Activated naive CD8-positive, alpha-beta T cell (primary cell): Measurements from ENCODE around the gene CCDC159.
"Not testable (repeated sequence)": the region's sequence is repeated elsewhere in the genome, so short reads cannot be mapped to it uniquely, and the experiment has no call there.

Experiments
- H3K27ac Mint-ChIP-seq: one replicate; pipeline ENCODE4 v1.8.0; 2021; ENCODE audit warnings: mixed read lengths
- H3K27me3 Mint-ChIP-seq: one replicate; pipeline ENCODE4 v1.8.0; 2021; ENCODE audit warnings: mixed read lengths
- H3K36me3 Mint-ChIP-seq: one replicate; pipeline ENCODE4 v1.8.0; 2021; ENCODE audit warnings: mixed read lengths
- H3K4me1 Mint-ChIP-seq: one replicate; pipeline ENCODE4 v1.8.0; 2021; ENCODE audit warnings: low read depth, mixed read lengths
- H3K4me3 Mint-ChIP-seq: one replicate; pipeline ENCODE4 v1.8.0; 2021; ENCODE audit warnings: mild to moderate bottlenecking, mixed read lengths
- H3K9me3 Mint-ChIP-seq: one replicate; pipeline ENCODE4 v1.8.0; 2021; ENCODE audit warnings: low read depth, mixed read lengths

The CCDC159 gene

DNA sequence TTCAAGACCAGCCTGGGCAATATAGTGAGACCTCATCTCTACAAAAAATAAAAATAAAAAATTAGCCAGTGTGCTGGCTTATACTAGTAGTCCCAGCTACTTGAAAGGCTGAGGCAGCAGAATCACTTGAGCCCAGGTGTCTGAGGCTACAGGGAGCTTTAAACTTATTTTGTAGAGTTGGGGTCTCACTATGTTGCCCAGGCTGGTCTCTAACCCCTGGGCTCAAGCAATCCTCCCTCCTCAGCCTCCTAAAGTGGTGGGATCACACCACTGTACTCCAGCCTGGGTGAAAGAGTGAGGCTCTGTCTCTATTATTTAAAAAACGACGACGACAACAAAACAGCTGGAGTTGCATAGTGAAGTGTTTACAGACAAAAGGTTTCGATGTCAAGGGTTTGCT, 14.8 kb upstream of the CCDC159 start:
- Mint-ChIP-seq H3K27me3 (no peaks in the 10 kb centered on the region), H3K4me3 (no peak overlapping the region), H3K9me3 (no peaks in the 10 kb centered on the region), H3K36me3 (peaks cover 3% of the 10 kb centered on the region), H3K27ac (no peak overlapping the region), H3K4me1 (no peaks in the 10 kb centered on the region)

DNA sequence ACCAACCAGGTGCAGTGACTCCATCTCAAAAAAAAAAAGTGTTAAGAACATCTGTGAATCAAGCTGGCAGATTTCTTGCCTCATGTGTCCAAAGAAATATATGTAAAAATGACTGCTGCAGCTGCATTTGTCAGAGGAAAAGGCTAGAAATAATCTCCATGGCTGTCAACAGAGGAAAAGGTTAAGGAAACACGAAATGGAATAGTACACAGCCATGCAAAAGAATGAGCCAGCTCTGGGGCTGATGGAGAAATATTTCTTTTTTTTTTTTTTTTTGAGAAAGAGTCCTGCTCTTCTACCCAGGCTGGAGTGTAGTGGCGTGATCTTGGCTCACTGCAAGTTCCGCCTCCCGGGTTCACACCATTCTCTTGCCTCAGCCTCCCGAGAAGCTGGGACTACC, 13.5 kb upstream of the CCDC159 start:
- Mint-ChIP-seq H3K4me1 (peaks cover 1% of the 10 kb centered on the region), H3K4me3 (no peak overlapping the region), H3K27me3 (no peaks in the 10 kb centered on the region), H3K36me3 (no peaks in the 10 kb centered on the region), H3K27ac (no peak overlapping the region), H3K9me3 (no peaks in the 10 kb centered on the region)

DNA sequence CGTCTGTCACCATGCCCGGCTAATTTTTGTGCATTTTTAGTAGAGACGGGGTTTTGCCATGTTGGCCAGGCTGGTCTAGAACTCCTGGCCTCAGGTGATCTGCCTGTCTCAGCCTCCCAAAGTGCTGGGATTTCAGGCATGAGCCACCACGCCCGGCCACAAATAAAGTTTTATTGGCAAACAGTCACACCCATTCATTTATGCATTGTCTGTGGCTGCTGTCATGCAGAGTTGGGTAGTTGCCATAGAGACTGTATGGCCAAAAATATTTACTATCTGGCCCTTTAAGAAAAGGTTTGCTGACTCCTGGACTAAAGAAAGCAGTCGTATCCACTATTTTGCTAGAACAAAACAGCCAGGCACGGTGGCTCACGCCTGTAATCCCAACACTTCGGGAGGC, 12.5 kb upstream of the CCDC159 start:
- H3K27ac Mint-ChIP-seq, H3K4me1 Mint-ChIP-seq, H3K27me3 Mint-ChIP-seq, H3K4me3 Mint-ChIP-seq, H3K9me3 Mint-ChIP-seq, H3K36me3 Mint-ChIP-seq: not testable (repeated sequence)

DNA sequence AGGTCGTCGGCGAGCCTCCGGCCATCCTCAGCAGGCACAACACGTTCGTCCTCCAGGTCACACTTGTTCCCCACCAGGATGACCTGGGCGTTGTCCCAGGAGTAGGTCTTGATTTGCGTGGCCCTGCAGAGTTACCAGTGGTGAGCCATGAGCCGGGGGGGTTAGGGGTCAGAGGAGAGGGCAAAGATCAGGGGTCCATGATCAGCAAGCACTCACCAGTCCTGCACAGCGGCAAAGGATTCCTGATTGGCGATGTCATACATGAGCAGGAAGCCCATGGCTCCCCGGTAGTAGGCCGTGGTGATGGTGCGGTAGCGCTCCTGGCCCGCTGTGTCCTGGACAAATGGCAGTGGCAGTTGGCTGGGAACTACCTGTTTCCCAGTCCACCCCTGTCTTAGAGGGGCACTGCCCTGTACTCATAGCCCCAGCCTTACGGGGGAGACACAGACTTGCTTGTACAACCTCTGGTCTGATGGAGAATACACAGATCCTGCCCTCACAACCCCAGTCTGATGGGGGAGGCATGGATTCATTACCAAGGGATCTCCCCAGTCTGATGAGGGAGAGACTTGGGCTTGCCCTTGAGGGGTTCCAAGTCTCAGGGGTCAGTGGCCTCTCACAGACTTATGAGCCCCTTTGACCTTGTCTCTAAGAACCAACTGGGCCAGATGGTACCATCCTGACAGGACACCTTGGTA, 10.7 kb upstream of the CCDC159 start:
- no peak overlapping the region for H3K27ac Mint-ChIP-seq
- H3K4me3 Mint-ChIP-seq, result no peak overlapping the region
- no peaks in the 10 kb centered on the region for H3K36me3 Mint-ChIP-seq
- peaks cover 12% of the 10 kb centered on the region for H3K4me1 Mint-ChIP-seq
- no peaks in the 10 kb centered on the region for H3K27me3 Mint-ChIP-seq
- no peaks in the 10 kb centered on the region for H3K9me3 Mint-ChIP-seq

GRCh38 chr19:11337080-11337479, 9.2 kb upstream of the CCDC159 start:
- Mint-ChIP-seq H3K27ac (no peak overlapping the region), H3K4me1 (peaks cover 12% of the 10 kb centered on the region), H3K36me3 (no peaks in the 10 kb centered on the region), H3K27me3 (no peaks in the 10 kb centered on the region), H3K4me3 (no peak overlapping the region), H3K9me3 (no peaks in the 10 kb centered on the region)

- Mint-ChIP-seq H3K27me3 (no peaks in the 10 kb centered on the region), H3K36me3 (no peaks in the 10 kb centered on the region), H3K4me1 (peaks cover 12% of the 10 kb centered on the region), H3K9me3 (no peaks in the 10 kb centered on the region), H3K27ac (no peak overlapping the region), H3K4me3 (no peak overlapping the region)
Measured at GRCh38 chr19:11338121-11338520, 8.2 kb upstream of the CCDC159 start.

DNA sequence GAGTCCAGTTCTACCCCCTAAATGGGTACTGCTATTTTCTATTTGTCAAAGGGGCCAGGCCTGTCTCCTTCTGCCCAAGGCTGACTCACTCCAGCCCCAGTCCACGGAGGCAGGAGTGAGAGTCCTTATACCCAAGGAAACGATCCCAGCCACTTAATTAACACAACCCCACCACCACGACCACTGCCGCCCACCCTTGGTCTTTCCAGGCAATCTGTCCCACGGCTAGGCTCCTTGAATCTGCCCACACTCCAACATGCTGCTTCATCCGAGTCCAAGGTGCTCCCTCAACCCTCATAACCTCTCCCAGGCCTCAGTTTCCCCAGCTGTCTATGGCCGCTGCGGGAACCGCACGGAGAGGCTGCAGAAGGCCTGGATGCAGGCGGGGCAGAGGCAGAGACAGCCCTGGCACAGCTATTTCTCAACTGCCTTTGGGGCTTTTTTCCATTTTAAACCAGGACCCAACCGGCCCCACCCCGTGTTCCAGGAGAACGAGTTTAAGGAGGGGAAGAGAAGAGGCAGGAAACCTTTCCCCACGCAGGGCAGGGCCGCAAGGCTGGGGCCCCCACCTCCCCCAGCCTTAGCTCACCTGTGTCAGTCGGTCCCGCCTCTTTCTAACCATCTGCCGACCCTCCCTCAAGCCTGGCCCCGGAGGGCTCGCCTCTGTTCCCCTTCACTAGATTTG, 7.6 kb upstream of the CCDC159 start:
- peak overlapping the region; percentile 63 for H3K4me3 Mint-ChIP-seq
- no peaks in the 10 kb centered on the region for H3K36me3 Mint-ChIP-seq
- H3K27me3 Mint-ChIP-seq, result no peaks in the 10 kb centered on the region
- H3K27ac Mint-ChIP-seq, result no peak overlapping the region
- peaks cover 12% of the 10 kb centered on the region for H3K4me1 Mint-ChIP-seq
- H3K9me3 Mint-ChIP-seq, result no peaks in the 10 kb centered on the region

- Mint-ChIP-seq H3K9me3 (no peaks in the 10 kb centered on the region), H3K27ac (no peak within 1 kb of the TSS), H3K4me1 (peaks cover 15% of the 10 kb centered on the region), H3K27me3 (no peaks in the 10 kb centered on the region), H3K4me3 (peak within 1 kb of the TSS; percentile 67), H3K36me3 (no peaks in the 10 kb centered on the region)
Measured at GRCh38 chr19:11339254-11340098, 6.8 kb upstream of the CCDC159 start, which contains the start of gene RAB3D. TSS of gene RAB3D (minus strand) at chr19:11339657. CDS start at chr19:11337399, 2,258 bp downstream.

- not testable (repeated sequence) for H3K27ac Mint-ChIP-seq, H3K27me3 Mint-ChIP-seq, H3K36me3 Mint-ChIP-seq, H3K9me3 Mint-ChIP-seq
- Mint-ChIP-seq H3K4me3 (peak overlapping the region; percentile 67), H3K4me1 (peaks cover 16% of the 10 kb centered on the region)
Measured at GRCh38 chr19:11340099-11340467, 6.2 kb upstream of the CCDC159 start.

GRCh38 chr19:11342429-11342828, 3.9 kb upstream of the CCDC159 start:
- peaks cover 38% of the 10 kb centered on the region for H3K4me1 Mint-ChIP-seq
- H3K27me3 Mint-ChIP-seq, result no peaks in the 10 kb centered on the region
- H3K9me3 Mint-ChIP-seq, result no peaks in the 10 kb centered on the region
- H3K36me3 Mint-ChIP-seq, result no peaks in the 10 kb centered on the region
- no peak overlapping the region for H3K4me3 Mint-ChIP-seq
- no peak overlapping the region for H3K27ac Mint-ChIP-seq

GRCh38 chr19:11345122-11345803, 1.1 kb upstream of the CCDC159 start:
- Mint-ChIP-seq H3K4me3 (peak overlapping the region; percentile 98), H3K36me3 (peaks cover 7% of the 10 kb centered on the region), H3K27ac (peak overlapping the region; percentile 90), H3K4me1 (peaks cover 27% of the 10 kb centered on the region), H3K9me3 (no peaks in the 10 kb centered on the region), H3K27me3 (no peaks in the 10 kb centered on the region)

DNA sequence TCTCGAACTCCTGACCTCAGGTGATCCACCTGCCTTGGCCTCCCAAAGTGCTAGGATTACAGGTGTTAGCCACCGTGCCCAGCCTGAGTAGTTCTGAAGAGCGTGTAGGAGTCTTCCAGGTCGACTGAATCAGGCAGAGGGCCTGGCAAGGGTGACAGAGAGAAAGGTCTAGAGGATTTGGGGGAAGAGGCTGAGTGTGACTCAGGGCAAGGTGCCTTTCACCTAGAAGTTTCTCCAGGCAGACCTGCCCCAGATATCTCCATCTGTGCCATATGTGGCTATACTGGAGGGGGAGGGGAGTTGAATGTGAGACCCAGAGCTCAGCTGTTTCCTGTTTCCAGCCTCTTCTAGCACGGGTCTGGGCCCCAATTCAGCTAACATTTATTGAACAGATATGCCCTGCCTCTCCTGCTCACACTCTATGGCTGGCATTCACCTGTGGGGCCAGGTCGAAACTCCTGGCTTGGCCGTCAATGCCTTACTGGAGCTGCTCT, 1.3 kb downstream of the CCDC159 start:
- peaks cover 27% of the 10 kb centered on the region for H3K4me1 Mint-ChIP-seq
- no peaks in the 10 kb centered on the region for H3K9me3 Mint-ChIP-seq
- H3K4me3 Mint-ChIP-seq, result peak overlapping the region; percentile 98
- no peaks in the 10 kb centered on the region for H3K27me3 Mint-ChIP-seq
- peaks cover 7% of the 10 kb centered on the region for H3K36me3 Mint-ChIP-seq
- no peak overlapping the region for H3K27ac Mint-ChIP-seq

DNA sequence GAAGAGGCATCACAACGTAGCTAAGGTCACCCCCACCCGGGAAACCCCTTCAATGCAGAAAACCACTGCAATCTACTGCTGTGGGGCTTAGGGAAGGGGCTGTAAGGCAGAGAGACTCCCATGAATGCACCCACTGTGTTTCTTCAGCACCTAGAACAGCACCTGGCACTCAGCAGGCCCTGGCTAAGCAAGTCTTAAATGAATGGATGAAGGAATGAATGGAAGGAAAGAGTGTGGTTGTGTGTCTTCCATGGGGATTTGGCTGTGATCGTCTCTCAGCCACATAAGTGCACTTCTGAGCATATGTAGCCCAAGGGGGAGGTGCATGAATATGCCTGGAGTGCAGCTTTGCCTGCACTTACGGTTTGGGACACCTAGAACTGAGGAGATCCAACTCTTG, 2.9 kb downstream of the CCDC159 start:
- peaks cover 27% of the 10 kb centered on the region for H3K4me1 Mint-ChIP-seq
- no peaks in the 10 kb centered on the region for H3K9me3 Mint-ChIP-seq
- peaks cover 7% of the 10 kb centered on the region for H3K36me3 Mint-ChIP-seq
- no peak overlapping the region for H3K4me3 Mint-ChIP-seq
- no peaks in the 10 kb centered on the region for H3K27me3 Mint-ChIP-seq
- no peak overlapping the region for H3K27ac Mint-ChIP-seq

- H3K9me3 Mint-ChIP-seq, H3K27me3 Mint-ChIP-seq, H3K36me3 Mint-ChIP-seq, H3K27ac Mint-ChIP-seq, H3K4me1 Mint-ChIP-seq: not testable (repeated sequence)
- peak overlapping the region; percentile 32 for H3K4me3 Mint-ChIP-seq
Measured at GRCh38 chr19:11354102-11354501, 7.8 kb downstream of the CCDC159 start.
